Heart left ventricle (tissue), 16 donors: Measurements from ENCODE around the gene TAC3. TPM values are rescaled to one million over a fixed set of nuclear protein-coding genes. Genes with fewer than 3 reads are reported as not detected.
A peak's percentile ranks its signal among the peaks of the same experiment; 100 is the strongest.

Source experiments
- ATAC-seq, 4 donors: fragments of 200-7000 bp; cut with Tn5 transposase; one replicate each; pipeline ENCODE4 v1.9.1; 2020 to 2022; ENCODE audit warnings: moderate library complexity in 4 of 4, mild to moderate bottlenecking in 3 of 4, moderate number of reproducible peaks in 1 of 4
- DNase-seq, 5 donors: peaks; one replicate each; pipeline ENCODE4 v3.0.0-alpha.2; 2020
- H3K27ac ChIP-seq, 12 donors: fragments of 200-600 bp; sonication (generic) in 4 of 12; one replicate each; pipeline versions ENCODE4 v1.5.0 to v1.8.0; 2016 to 2022; ENCODE audit warnings: mild to moderate bottlenecking in 2 of 12
- H3K27me3 ChIP-seq, 9 donors: fragments of 200-600 bp; sonication (generic) in 2 of 9; one replicate each; pipeline versions ENCODE4 v1.5.1 to v1.8.0; 2016 to 2022; ENCODE audit warnings: mild to moderate bottlenecking in 3 of 9
- H3K36me3 ChIP-seq, 9 donors: fragments of 200-600 bp; sonication (generic) in 2 of 9; one replicate each; pipeline versions ENCODE4 v1.5.0 to v1.8.0; 2018 to 2022; ENCODE audit warnings: mild to moderate bottlenecking in 2 of 9
- H3K4me1 ChIP-seq, 12 donors: fragments of 200-600 bp; sonication (generic) in 4 of 12; one replicate each; pipeline versions ENCODE4 v1.5.0 to v1.8.0; 2016 to 2022; ENCODE audit warnings: mild to moderate bottlenecking in 3 of 12
- H3K4me3 ChIP-seq, 12 donors: fragments of 200-600 bp; sonication (generic) in 4 of 12; one replicate each; pipeline versions ENCODE4 v1.5.0 to v1.8.0; 2017 to 2022; ENCODE audit warnings: mild to moderate bottlenecking in 9 of 12, moderate library complexity in 4 of 12
- H3K9me3 ChIP-seq, 12 donors: fragments of 200-600 bp; sonication (generic) in 4 of 12; one replicate each; pipeline versions ENCODE4 v1.5.0 to v1.8.0; 2016 to 2022; ENCODE audit warnings: mild to moderate bottlenecking in 1 of 12
- CTCF ChIP-seq, 12 donors: fragments of 200-600 bp; sonication (generic) in 4 of 12; IDR thresholded peaks; one replicate each; pipeline versions ENCODE4 v1.5.0 to v1.8.0; 2018 to 2022; ENCODE audit warnings: antibody characterized with exemption in 12 of 12, mild to moderate bottlenecking in 5 of 12
- POLR2A ChIP-seq, 2 donors: fragments of 450-650 bp; IDR thresholded peaks; one replicate each; pipeline ENCODE4 v1.6.1; 2017; ENCODE audit warnings: antibody characterized with exemption in 2 of 2, mild to moderate bottlenecking in 2 of 2, moderate library complexity in 2 of 2
- WGBS, 4 donors: extraction: QIAGEN DNeasy Blood & Tissue Kit in 2 of 4; methylation state at CpG; one replicate each; pipeline versions ENCODE4 v1.1.5 to v1.1.7; 2013 to 2018; 5-methylcytosine and 5-hydroxymethylcytosine counted together
- intact Hi-C, 10 donors: fragments of 100-400 bp; cut with DNase I; formaldehyde crosslinking; loops; one replicate each; pipeline versions ENCODE4 v1.11.1 to v1.14.2; 2022
- polyA plus RNA-seq, 2 donors: library from polyadenylated mRNA; stranded (reverse); fragments of 200-250 nt; gene quantifications; one replicate each; pipeline ENCODE4 v1.2.3, GENCODE V29; 2013
- total RNA-seq, 9 donors: library from RNA; depleted of rRNA in 2 of 9; stranded (reverse); fragments of >200 nt in 2 of 9; fragmentation: NEBNext Ultra II Directional in 3 of 9; extraction: Animal tissue kit (Norgen Biotek cat#: 25700) in 3 of 9; gene quantifications; one replicate each; pipeline versions ENCODE4 v1.1.0 to v1.2.4, GENCODE V29; 2016 to 2023
- donor health status: ischemic (EF 13 %, LVEDD 7.1; RV severe dilation, severe dysfunction).
- donor health status: healthy with polysubstance abuse.
- donor health status: DM: no; HTN: yes; CAD: no.
- donor health status: DM: no; HTN: no; CAD: no.
- donor health status: ischemic (EF 25% LVEDD 6.9; RV normal size, moderate dysfunction).
- donor health status: ischemic (EF 25% LVEDD 5.7; RV mildly dilated, moderate dysfunction).
- donor health status: healthy.
- donor health status: DM: yes; HTN: yes; CAD: no.
- donor health status: ischemic (EF 35%, LVEDD 5.7; RV mildly dilated, moderate dysfunction).
- donor health status: nonischemic (EF 11% LVEDD 7.7; RV severe dilation, severe dysfunction).
- donor health status: DM: yes; HTN: yes; CAD: no.
- donor health status: PGD.
- donor health status: ischemic (EF 29% LVEDD 5.4; RV normal size, mild dysfunction).
- donor health status: nonischemic (EF 23%, LVEDD 6.1; RV moderate dilation, normal function).

The TAC3 gene
- total and polyA plus RNA-seq, 11 donors = not detected

GRCh38 chr12:56991319-56992246 is 24.7 kb downstream of the TAC3 start:
- peak; percentile 55 to 73 (median 63) for DNase-seq
- Histone ChIP-seq H3K9me3 (no peaks in the 10 kb centered on the region), H3K27ac (peak overlapping the region in 8 of 12 donors; percentile 15 to 83 (median 48)), H3K27me3 (no peaks in the 10 kb centered on the region), H3K4me3 (no peak overlapping the region), H3K4me1 (peaks cover 4 to 46% (median 28%) of the 10 kb centered on the region in 12 donors), H3K36me3 (peaks cover 0 to 10% (median 0%) of the 10 kb centered on the region in 9 donors)
- intact Hi-C loops = no loop called here
- ATAC-seq = peak in 2 of 4 donors; percentile 58 to 67
- TF ChIP-seq CTCF (IDR thresholded peaks at IDR 0.05) (no peak), POLR2A (IDR thresholded peaks at IDR 0.05) (no peak)
- WGBS, 4 donors = 65 to 71% (median 69%) methylated on average over 8 of the region's 8 CpGs

- intact Hi-C loops = no loop called here
- ATAC-seq = peak in 1 of 4 donors; percentile 3
- peak overlapping the region in 8 of 12 donors; percentile 0 to 70 (median 42) for H3K27ac ChIP-seq
Observed at GRCh38 chr12:56990648-56991318, 25.5 kb downstream of the TAC3 start.

GRCh38 chr12:56989861-56990610 is 26.3 kb downstream of the TAC3 start:
- DNase-seq = no peak
- intact Hi-C loops = loop anchor here in 6 of 10 donors (2.0 to 5.0 kb wide), 4 partner anchors 153 to 233 kb away; partner anchors contain the start of gene HSD17B6 (in 2 of the 6)
- H3K27ac ChIP-seq = no peak overlapping the region
- H3K9me3 ChIP-seq = no peaks in the 10 kb centered on the region
- ATAC-seq = no peak
- WGBS, 4 donors = 68 to 77% (median 69%) methylated on average over 7 of the region's 7 CpGs
- no peaks in the 10 kb centered on the region for H3K27me3 ChIP-seq
- H3K4me1 ChIP-seq = peaks cover 4 to 46% (median 28%) of the 10 kb centered on the region in 12 donors
- TF ChIP-seq CTCF (IDR thresholded peaks at IDR 0.05) (no peak), POLR2A (IDR thresholded peaks at IDR 0.05) (no peak)
- peaks cover 0 to 2% (median 0%) of the 10 kb centered on the region in 9 donors for H3K36me3 ChIP-seq
- H3K4me3 ChIP-seq = no peak overlapping the region

More at GRCh38 chr12:56990648-56991318, 25.5 kb downstream of the TAC3 start:
- Histone ChIP-seq H3K4me1 (peaks cover 4 to 46% (median 28%) of the 10 kb centered on the region in 12 donors), H3K36me3 (peaks cover 0 to 9% (median 0%) of the 10 kb centered on the region in 9 donors), H3K9me3 (no peaks in the 10 kb centered on the region), H3K4me3 (no peak overlapping the region), H3K27me3 (no peaks in the 10 kb centered on the region)
- TF ChIP-seq POLR2A (IDR thresholded peaks at IDR 0.05) (no peak), CTCF (IDR thresholded peaks at IDR 0.05) (no peak)
- no peak for DNase-seq
- 47 to 56% (median 55%) methylated on average over 7 of the region's 7 CpGs for WGBS, 4 donors
